ENCODE data around the gene PTPN5. TPM values are rescaled to one million over a fixed set of nuclear protein-coding genes. Genes with fewer than 3 reads are reported as not detected.

PTPN5 gene
- total RNA-seq, 1 donor from 2014 or later: 1.7 TPM

GRCh38 chr11:18768472-18768901, 23.1 kb downstream of the PTPN5 start:
- no peak overlapping the region for H3K4me3 Mint-ChIP-seq
- H3K27ac Mint-ChIP-seq: no peak overlapping the region
- H3K9me3 Mint-ChIP-seq: no peaks in the 10 kb centered on the region
- no peaks in the 10 kb centered on the region for H3K4me1 Mint-ChIP-seq (ENCODE audit: unreplicated experiment)
- DNase-seq (ENCODE audit: extremely low spot score, unreplicated experiment): no peak
- H3K27me3 Mint-ChIP-seq: peaks cover 22% of the 10 kb centered on the region
- H3K36me3 Mint-ChIP-seq: no peaks in the 10 kb centered on the region
- no peak for TF ChIP-seq CTCF (conservative IDR thresholded peaks at IDR 0.05)

DNA sequence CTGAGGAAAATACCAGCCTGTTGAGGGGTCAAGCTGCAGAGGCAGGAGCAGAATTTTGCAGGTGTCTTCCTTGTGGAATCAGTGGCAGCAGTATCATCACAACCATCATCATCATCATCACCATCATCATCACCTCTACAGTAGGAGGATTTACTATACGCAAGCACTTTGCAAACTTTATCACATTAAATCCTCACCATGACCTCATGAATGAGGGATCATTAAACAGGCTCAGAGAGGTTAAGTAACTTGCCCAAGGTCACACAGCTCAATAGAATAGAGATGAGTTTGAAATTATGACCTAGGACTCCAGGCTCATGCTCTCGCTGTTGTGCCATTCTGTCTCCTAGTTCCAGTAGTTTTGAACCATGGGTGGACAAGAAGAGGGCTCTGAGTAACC, 25.6 kb downstream of the PTPN5 start:
- Mint-ChIP-seq H3K9me3 (no peaks in the 10 kb centered on the region), H3K36me3 (no peaks in the 10 kb centered on the region), H3K4me1 (ENCODE audit: unreplicated experiment) (no peaks in the 10 kb centered on the region), H3K27ac (no peak overlapping the region), H3K4me3 (no peak overlapping the region), H3K27me3 (peaks cover 8% of the 10 kb centered on the region)
- DNase-seq (ENCODE audit: extremely low spot score, unreplicated experiment): no peak
- no peak for TF ChIP-seq CTCF (conservative IDR thresholded peaks at IDR 0.05)

DNA sequence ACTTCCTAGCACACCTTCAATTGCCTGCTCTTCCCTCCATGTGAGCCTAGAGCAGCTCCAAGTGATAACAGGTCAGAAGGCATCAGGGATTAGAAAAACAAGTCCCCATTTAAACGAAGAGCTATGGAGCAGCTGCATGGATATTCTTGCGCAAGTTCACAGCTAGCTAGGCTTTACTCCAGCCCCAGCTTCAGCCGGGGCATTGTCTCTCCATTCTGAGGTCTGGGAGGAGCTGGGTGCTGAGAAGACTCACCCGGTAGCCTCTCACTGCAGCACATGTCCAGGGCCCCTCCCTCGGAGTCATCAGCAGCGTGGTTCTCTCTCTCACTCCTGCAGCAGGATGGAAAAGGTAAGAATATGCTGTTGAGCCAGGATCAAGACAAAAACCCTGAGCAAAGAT, 26.0 kb downstream of the PTPN5 start:
- TF ChIP-seq CTCF (conservative IDR thresholded peaks at IDR 0.05): no peak
- no peak for DNase-seq (ENCODE audit: extremely low spot score, unreplicated experiment)
- Mint-ChIP-seq H3K9me3 (no peaks in the 10 kb centered on the region), H3K27me3 (peaks cover 8% of the 10 kb centered on the region), H3K4me1 (ENCODE audit: unreplicated experiment) (no peaks in the 10 kb centered on the region), H3K27ac (no peak overlapping the region), H3K4me3 (no peak overlapping the region), H3K36me3 (no peaks in the 10 kb centered on the region)

GRCh38 chr11:18761741-18762140, 29.9 kb downstream of the PTPN5 start:
- DNase-seq (ENCODE audit: extremely low spot score, unreplicated experiment): no peak
- H3K36me3 Mint-ChIP-seq: no peaks in the 10 kb centered on the region
- no peak for TF ChIP-seq CTCF (conservative IDR thresholded peaks at IDR 0.05)
- H3K27me3 Mint-ChIP-seq: peaks cover 10% of the 10 kb centered on the region
- H3K27ac Mint-ChIP-seq: no peak overlapping the region
- H3K4me1 Mint-ChIP-seq (ENCODE audit: unreplicated experiment): no peaks in the 10 kb centered on the region
- H3K9me3 Mint-ChIP-seq: no peaks in the 10 kb centered on the region
- H3K4me3 Mint-ChIP-seq: no peak overlapping the region

DNA sequence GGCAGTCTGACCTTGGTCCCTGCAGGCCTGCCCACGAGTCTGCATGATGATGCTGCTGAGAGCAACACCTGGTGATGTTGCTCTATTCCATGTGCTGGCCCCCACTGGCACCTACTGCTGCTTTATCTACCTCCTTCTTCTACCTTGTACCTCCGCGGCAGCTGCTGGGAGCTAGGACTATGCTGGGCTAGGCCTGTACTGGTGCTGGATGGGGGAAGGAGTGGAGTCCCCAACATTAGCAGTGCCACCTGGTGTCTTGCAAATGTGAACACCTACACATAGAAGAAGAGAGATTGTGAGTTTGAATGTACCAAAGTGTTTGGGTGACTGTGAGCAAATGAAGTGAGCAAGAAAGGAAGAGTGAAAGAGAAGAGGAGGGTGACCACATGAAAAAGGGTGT, 30.5 kb downstream of the PTPN5 start:
- H3K4me1 Mint-ChIP-seq (ENCODE audit: unreplicated experiment): no peaks in the 10 kb centered on the region
- no peaks in the 10 kb centered on the region for H3K36me3 Mint-ChIP-seq

More for the DNA sequence above, 30.5 kb downstream of the PTPN5 start:
- H3K4me3 Mint-ChIP-seq: no peak overlapping the region
- no peak for DNase-seq (ENCODE audit: extremely low spot score, unreplicated experiment)
- H3K9me3 Mint-ChIP-seq: no peaks in the 10 kb centered on the region
- no peak for TF ChIP-seq CTCF (conservative IDR thresholded peaks at IDR 0.05)
- peaks cover 10% of the 10 kb centered on the region for H3K27me3 Mint-ChIP-seq
- H3K27ac Mint-ChIP-seq: no peak overlapping the region

Measured in type B pancreatic cell (in vitro differentiated cells).